GM21526 (cell line): ENCODE measurements around the gene TBC1D10A.
"Not testable (repeated sequence)": the region's sequence is repeated elsewhere in the genome, so short reads cannot be mapped to it uniquely, and the experiment has no call there.

Experiments used
- ATAC-seq: cut with Tn5 transposase; IDR thresholded peaks from one replicate; pipeline ENCODE4 v1.9.1; 2021; ENCODE audit warnings: moderate library complexity; ENCODE audit not compliant: unreplicated experiment, low FRiP score

Gene TBC1D10A

GRCh38 chr22:30348404-30348803 is 21.7 kb upstream of the TBC1D10A start:
- no peak for ATAC-seq

DNA sequence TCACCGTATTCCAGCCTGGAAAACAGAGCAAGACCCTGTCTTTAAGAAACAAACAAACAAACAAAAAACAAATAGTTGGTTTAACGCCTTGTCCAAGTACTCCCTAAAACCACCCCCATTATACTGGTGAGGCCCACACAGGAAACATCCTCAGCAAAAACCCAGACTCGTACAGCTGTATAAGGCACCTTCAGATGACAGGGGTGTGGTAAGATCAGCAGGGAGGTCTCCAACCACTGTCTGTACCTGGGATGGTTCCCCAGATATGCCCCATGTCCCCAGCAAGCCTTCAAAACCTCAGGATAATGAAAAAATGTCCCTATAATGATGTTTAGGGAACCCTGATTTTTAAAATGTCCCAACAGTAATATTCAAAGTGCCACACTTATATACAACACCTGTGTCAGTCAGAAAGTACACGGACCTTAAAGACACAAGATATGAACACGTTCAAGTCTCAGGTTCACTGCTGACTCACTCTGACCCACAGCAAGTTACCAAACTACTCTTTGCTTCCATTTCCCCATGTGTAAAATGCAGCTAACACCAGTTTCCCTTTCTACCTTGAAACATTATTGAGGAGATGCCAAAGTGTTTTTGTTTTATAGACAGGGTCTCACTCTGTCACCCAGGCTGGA is 20.6 kb upstream of the TBC1D10A start:
- ATAC-seq: no peak

- no peak for ATAC-seq
Measured at GRCh38 chr22:30344447-30345200, 17.9 kb upstream of the TBC1D10A start.

DNA sequence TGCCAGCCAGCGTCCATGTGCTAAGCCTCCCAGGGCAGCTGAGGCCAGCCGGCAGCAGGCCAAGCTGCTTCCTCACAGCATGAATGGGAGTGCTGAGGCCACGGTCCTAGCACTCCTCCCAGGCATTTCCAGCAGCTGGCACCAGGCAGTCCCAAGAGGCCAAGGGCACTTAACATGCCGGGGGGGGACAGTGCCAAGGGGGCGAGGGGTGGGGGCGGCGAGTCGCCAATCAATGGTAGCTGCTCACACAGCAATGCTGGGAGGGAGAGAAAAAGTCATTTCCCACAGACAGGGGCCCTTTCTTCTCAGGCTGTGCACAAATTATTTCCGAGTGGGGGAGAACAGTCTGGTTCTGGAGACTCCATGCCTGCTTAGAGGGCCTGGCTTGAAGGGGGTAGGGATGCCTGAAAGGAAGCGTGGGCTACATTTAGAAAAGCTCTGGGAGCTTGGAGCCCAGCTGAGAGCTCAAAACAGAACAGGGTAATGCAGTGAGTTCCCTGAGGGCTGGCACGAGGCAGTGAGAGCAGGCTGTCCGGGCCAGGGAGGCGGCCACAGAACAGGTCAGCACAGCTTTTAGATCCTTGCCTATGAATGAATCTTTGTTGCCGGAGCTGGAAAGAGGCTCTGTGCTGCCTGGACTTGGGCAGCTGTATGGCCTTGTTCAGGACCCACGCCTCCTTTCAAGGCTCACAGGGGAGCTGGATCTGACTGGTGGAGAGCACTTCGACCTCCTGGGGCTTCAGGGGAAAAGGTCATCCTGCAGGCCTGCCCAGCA is 14.4 kb upstream of the TBC1D10A start:
- ATAC-seq: no peak

DNA sequence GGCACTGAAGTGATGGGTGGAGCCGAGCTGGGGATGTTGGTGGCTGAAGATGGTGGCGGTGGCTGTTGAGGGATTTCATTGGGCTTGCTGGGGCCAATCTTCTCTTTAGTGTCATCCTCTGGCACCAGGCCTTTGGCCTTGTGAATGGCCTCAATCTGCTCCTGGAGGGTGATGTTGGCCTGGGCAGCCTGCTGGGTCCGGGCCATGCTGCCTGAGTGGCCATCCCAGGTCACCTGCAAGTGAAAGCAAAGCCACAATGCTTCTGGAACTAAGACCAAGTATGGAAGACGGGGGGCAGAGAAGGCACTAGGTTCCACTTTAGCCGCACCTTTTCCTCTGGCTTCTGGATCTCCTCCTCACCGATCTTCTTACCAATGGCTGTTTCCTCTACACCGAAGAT is 12.1 kb upstream of the TBC1D10A start:
- no peak for ATAC-seq

DNA sequence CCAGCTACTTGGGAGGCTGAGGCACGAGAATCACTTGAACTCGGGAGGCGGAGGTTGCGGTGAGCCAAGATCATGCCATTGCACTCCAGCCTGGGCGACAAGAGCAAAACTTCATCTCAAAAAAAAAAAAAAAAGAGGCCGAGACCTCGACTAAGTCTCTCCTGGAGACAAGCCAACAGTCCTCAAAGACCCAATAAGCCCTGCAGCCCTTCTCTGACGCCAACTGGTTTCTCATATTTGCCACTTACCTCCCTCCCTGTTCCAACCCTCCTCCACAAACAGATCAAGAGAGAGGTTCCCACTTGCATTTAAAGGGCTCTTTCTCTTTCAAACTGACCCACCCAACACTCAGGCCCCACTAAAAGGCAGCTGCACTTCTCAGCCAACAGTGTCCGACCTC is 11.6 kb upstream of the TBC1D10A start:
- not testable (repeated sequence) for ATAC-seq

DNA sequence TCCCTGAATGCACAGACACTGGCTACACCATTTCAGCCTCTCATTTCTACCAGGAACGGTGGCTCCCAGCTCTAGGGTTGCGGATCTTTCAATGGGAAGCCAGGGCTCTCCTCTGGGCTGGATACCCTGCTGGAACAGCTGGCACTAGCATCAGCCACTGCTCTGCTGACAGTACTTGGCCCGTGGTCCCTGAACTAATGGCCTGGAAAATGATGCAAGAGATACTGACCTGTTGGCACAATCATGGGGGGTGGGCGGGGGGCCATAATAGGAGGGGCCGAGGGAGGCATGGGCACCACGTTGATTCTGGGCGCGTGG is 10.7 kb upstream of the TBC1D10A start:
- no peak for ATAC-seq

- ATAC-seq: no peak
Measured at GRCh38 chr22:30336752-30337460, 10.2 kb upstream of the TBC1D10A start.

GRCh38 chr22:30335236-30335635 is 8.5 kb upstream of the TBC1D10A start:
- no peak for ATAC-seq

DNA sequence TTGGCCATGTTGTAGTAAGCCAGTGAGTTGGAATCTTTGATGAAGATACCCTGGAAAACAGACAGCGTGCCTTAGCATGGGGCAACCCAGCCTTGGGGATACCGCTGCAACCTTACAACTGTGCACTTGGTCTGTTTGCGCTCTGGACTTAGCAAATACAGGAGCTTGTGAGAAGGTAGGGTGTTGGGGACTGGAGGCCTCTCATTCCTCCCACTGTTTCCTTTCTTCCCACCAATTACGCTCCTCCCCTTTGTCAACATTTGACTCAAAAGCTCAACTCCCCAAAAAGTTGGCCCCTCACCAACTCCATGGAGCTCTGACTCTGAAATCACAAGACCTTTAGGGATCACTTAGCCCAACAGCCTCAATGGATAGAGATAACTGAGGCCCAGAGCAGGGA is 7.9 kb upstream of the TBC1D10A start:
- no peak for ATAC-seq

GRCh38 chr22:30333707-30334087 is 7.0 kb upstream of the TBC1D10A start:
- no peak for ATAC-seq

- no peak for ATAC-seq
Measured at GRCh38 chr22:30332994-30333706, 6.4 kb upstream of the TBC1D10A start.

DNA sequence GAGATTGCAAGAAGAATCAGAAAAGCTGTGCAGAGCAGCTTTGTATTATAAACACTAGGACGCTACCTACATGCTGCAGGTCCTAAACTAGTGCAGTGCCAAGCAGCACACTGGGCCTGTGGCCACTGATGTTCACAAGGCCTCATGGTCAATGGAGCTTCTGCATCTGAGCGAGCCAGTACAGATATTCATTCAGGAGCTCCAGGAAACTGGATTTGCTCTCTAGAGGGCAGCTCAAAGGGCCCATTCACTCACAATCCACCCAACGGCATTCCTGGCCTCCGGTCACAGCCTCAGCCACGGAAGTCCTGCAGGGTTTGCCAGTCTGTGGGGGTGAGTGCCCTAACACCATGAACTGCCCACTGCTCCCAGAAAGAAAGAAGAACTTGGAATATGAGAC is 5.8 kb upstream of the TBC1D10A start:
- ATAC-seq: no peak

DNA sequence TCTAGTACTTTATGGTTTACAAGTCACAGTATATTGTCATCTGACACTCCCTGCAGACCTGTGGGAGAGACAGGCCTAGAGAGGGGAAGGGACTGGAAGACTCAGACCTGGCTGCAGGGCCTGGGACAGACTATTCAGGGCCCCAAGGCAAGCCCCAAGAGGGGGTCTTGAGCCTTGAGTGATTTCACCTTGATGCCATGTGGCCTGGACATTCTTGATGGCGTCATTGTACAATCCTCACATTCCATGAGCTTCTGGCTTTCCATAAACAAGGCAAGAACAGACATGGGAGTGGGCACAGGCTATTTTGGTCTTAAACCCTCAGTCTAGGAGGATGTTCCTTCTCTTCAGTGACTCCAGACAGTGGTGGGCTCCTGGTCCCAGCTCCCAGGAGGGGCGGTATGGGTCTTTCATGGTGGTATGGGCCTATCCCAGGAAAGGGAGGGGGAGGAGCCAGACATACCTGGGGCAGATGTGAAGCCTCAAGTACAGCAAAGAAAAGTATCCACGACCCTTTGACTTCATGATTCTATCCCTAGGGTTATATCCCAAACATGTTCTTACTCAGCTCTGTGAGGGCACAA is 1.8 kb upstream of the TBC1D10A start:
- ATAC-seq: no peak

DNA sequence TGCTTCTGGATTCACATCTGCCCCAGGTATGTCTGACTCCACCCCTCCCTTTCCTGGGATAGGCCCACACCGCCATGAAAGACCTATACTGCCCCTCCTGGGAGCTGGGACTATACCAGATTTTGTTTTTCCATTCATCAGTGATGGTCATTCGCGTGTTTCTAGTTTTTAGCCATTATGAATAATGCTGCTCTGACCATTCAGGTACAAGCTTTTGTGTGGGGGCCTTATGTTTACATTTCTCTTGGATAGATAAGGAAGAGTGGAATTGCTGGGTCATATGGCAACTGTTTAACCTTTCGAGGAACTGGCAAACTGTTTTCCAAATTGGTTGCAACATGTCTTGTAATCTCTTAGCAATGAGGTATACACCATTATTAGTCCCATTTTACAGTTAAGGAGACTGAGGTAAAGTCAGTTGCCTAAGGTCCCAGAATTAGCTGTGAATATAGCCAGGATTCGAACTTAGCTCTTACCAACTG is 1.2 kb upstream of the TBC1D10A start:
- ATAC-seq: no peak

GRCh38 chr22:30326255-30326705 is 461 bp downstream of the TBC1D10A start:
- peak; percentile 13 for ATAC-seq

DNA sequence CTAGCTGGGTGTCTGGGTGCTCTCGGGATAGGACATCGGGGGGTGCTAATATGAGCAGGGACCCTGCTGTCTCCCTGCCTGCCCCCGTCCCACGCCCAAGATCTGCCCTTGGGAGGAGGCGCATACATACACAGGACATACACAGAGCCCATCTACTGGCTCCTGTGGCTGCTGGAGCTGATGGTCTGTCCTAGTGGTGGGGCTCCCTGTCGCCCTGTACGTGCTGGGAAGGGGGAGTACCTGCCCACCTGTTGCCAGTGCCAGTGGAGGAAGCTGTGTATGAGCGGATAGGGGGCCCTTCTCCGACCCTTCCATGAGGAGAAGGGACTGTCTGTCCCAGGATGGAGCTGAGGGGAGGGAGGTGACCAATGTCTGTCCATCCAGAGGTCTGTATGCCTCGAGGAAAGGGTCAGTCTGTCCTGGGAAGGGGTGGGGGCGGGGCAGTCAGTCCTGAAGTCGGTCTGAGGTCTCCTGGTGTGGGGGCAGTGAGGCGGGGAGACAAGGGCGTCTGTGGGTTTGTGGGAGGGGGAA is 952 bp downstream of the TBC1D10A start:
- no peak for ATAC-seq

DNA sequence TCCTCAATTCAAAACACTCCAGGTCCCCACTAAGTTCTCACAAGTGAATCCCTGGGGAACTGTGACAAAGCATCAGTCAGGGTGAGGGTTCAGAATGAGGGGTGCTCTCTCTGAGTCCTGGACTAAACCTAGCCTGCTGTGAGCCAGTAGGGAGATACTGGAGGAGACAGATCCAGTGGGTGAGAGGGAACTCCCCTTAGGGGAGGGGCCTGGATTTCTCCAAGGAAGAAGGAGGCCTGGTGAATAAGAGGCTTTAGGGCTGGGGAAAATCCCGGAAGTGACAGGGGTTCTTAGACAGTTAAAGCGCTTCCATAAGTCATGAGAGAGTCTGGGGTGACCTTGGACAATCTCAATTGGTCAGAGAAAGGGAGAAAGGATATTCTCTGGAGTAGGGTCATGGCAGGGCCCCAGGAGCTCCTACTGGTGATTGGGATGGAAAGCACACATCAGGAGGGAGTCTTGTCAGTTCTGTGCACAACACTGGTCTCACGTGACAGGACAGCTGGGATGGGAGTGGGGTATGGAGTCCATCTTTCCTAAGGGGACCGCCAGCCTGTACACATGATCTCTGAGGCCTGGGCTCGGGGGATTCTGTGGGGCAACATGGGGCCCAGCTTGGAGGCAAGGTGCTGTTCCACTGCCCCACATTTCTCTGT is 1.5 kb downstream of the TBC1D10A start:
- ATAC-seq: no peak
